Lower lobe of right lung (tissue), 2 donors: ENCODE results near the gene COL4A6. TPM values are rescaled to one million over a fixed set of nuclear protein-coding genes. Genes with fewer than 3 reads are reported as not detected.
"Not testable (repeated sequence)": the region's sequence is repeated elsewhere in the genome, so short reads cannot be mapped to it uniquely, and the experiment has no call there.

Experiments
- ATAC-seq, 2 donors: fragments of 200-7000 bp; cut with Tn5 transposase; one replicate each; pipeline ENCODE4 v1.9.1; 2020 to 2022; ENCODE audit warnings: mild to moderate bottlenecking in 2 of 2, moderate library complexity in 2 of 2
- DNase-seq: peaks from one replicate; pipeline ENCODE4 v3.0.0-alpha.2; 2020
- H3K27ac ChIP-seq: fragments of 200-600 bp; one replicate; pipeline ENCODE4 v1.8.0; 2022
- H3K27me3 ChIP-seq: fragments of 200-600 bp; one replicate; pipeline ENCODE4 v1.8.0; 2022; ENCODE audit warnings: low read depth
- H3K36me3 ChIP-seq: fragments of 200-600 bp; one replicate; pipeline ENCODE4 v1.8.0; 2022; ENCODE audit warnings: mild to moderate bottlenecking
- H3K4me1 ChIP-seq: fragments of 200-600 bp; one replicate; pipeline ENCODE4 v1.8.0; 2022
- H3K4me3 ChIP-seq: fragments of 200-600 bp; one replicate; pipeline ENCODE4 v1.8.0; 2022; ENCODE audit warnings: mild to moderate bottlenecking
- H3K9me3 ChIP-seq: fragments of 200-600 bp; one replicate; pipeline ENCODE4 v1.8.0; 2022
- CTCF ChIP-seq: fragments of 200-600 bp; IDR thresholded peaks from one replicate; pipeline ENCODE4 v1.8.0; 2022; ENCODE audit warnings: antibody characterized with exemption, mild to moderate bottlenecking
- intact Hi-C: fragments of 100-400 bp; cut with DNase I; formaldehyde crosslinking; loops from one replicate; pipeline ENCODE4 v1.11.0; 2022
- total RNA-seq: library from RNA; stranded (reverse); fragmentation: NEBNext Ultra II Directional; extraction: Animal tissue kit (Norgen Biotek cat#: 25700); gene quantifications from one replicate; pipeline ENCODE4 v1.2.1, GENCODE V29; 2021
- donor health status: DM: no; HTN: yes; CAD: no; lungs with severe emphysema.

The COL4A6 gene
- total RNA-seq, 1 donor from 2014 or later, result 1.8 TPM

DNA sequence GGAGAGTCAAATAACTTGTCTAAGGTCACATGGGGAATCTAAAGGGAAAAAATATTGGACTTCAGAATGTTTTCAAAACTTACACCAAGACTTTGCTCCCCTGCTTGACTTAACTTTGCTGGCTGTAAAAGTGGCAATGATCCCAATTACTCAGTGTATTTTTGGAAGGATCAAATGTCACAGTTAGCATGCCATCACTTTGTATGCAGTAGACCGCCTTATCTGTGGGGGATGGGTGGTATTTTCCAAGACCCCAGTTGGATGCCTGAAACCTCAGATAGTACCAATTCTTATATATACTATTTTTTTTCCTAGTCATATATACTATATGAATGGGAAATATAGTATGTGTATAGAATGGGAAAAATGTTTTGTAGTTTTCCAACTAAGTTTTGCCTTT lies 53.4 kb downstream of the COL4A6 start:
- no peaks in the 10 kb centered on the region for H3K9me3 ChIP-seq
- DNase-seq (no peak), ATAC-seq (no peak)
- no peak overlapping the region for H3K4me3 ChIP-seq
- intact Hi-C loops, result no loop called here
- no peak overlapping the region for H3K27ac ChIP-seq
- H3K27me3 ChIP-seq, result no peaks in the 10 kb centered on the region
- no peaks in the 10 kb centered on the region for H3K36me3 ChIP-seq
- no peak for TF ChIP-seq CTCF
- no peaks in the 10 kb centered on the region for H3K4me1 ChIP-seq

GRCh38 chrX:108380222-108380621 lies 58.0 kb downstream of the COL4A6 start:
- Histone ChIP-seq H3K27me3 (no peaks in the 10 kb centered on the region), H3K4me1 (no peaks in the 10 kb centered on the region), H3K27ac (no peak overlapping the region), H3K36me3 (no peaks in the 10 kb centered on the region), H3K9me3 (no peaks in the 10 kb centered on the region), H3K4me3 (no peak overlapping the region)
- no peak for ATAC-seq
- no peak for DNase-seq
- TF ChIP-seq CTCF, result no peak
- intact Hi-C loops, result no loop called here

- H3K4me3 ChIP-seq, DNase-seq, intact Hi-C loops, H3K27me3 ChIP-seq, H3K27ac ChIP-seq, H3K9me3 ChIP-seq, ATAC-seq, H3K4me1 ChIP-seq, H3K36me3 ChIP-seq: not testable (repeated sequence)
Observed at GRCh38 chrX:108376821-108377220, 61.4 kb downstream of the COL4A6 start.

GRCh38 chrX:108375591-108375990 lies 62.6 kb downstream of the COL4A6 start:
- ATAC-seq, intact Hi-C loops: not testable (repeated sequence)

GRCh38 chrX:108366644-108367406 lies 71.4 kb downstream of the COL4A6 start:
- intact Hi-C loops, result no loop called here
- Histone ChIP-seq H3K27ac (no peak overlapping the region), H3K9me3 (no peaks in the 10 kb centered on the region), H3K36me3 (no peaks in the 10 kb centered on the region), H3K27me3 (no peaks in the 10 kb centered on the region), H3K4me1 (no peaks in the 10 kb centered on the region), H3K4me3 (no peak overlapping the region)
- TF ChIP-seq CTCF, result no peak
- no peak for ATAC-seq
- no peak for DNase-seq

More at GRCh38 chrX:108375591-108375990, 62.6 kb downstream of the COL4A6 start:
- H3K9me3 ChIP-seq, H3K27me3 ChIP-seq, H3K36me3 ChIP-seq, DNase-seq, H3K4me1 ChIP-seq, H3K27ac ChIP-seq, H3K4me3 ChIP-seq: not testable (repeated sequence)

DNA sequence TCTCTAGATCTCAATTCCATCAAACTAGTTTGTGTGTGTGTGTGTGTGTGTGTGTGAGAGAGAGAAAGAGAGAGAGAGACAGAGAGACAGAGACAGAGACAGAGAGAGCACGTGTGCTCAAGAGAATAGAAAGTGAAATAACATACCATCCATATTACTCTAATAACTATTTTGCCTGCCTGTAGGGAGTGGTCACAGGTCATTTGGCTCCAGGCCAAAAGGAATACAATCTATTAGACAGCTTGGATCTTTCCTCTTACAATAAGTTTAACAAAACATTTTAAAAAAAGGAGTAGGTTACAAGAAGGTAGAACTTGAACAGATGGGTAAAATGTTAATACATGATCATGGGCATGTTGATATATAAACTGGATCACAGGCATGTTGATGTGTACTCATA lies 76.2 kb downstream of the COL4A6 start:
- Histone ChIP-seq H3K27me3 (no peaks in the 10 kb centered on the region), H3K4me3 (no peak overlapping the region), H3K27ac (no peak overlapping the region), H3K4me1 (no peaks in the 10 kb centered on the region), H3K9me3 (no peaks in the 10 kb centered on the region), H3K36me3 (no peaks in the 10 kb centered on the region)
- ATAC-seq (no peak), DNase-seq (no peak)
- TF ChIP-seq CTCF, result no peak
- intact Hi-C loops, result no loop called here
